Head of caudate nucleus (tissue), 42 donors: ENCODE results near the gene UMAD1.

Experiments used
- DNase-seq, 42 donors: peaks; one replicate each; pipeline versions ENCODE4 v3.0.0 to v3.0.0-alpha.2; 2020 to 2021; ENCODE audit warnings: mixed read lengths in 7 of 42
- intact Hi-C: fragments of 100-400 bp; cut with DNase I; formaldehyde crosslinking; loops from one replicate; pipeline ENCODE4 v1.15.0; 2022

Gene UMAD1

GRCh38 chr7:7895004-7895650 lies 254.6 kb downstream of the UMAD1 start:
- intact Hi-C loops, result no loop called here
- peak in 32 of 42 donors; percentile 1 to 61 (median 19) for DNase-seq

GRCh38 chr7:7895754-7896153 lies 255.2 kb downstream of the UMAD1 start:
- no peak for DNase-seq
- intact Hi-C loops, result no loop called here

- intact Hi-C loops, result no loop called here
- DNase-seq, result no peak
These were observed 257.0 kb downstream of the UMAD1 start for GRCh38 chr7:7897509-7897908.

GRCh38 chr7:7897949-7898515 lies 257.5 kb downstream of the UMAD1 start:
- no peak for DNase-seq
- intact Hi-C loops, result no loop called here

- no peak for DNase-seq
- intact Hi-C loops, result no loop called here
These were observed 262.3 kb downstream of the UMAD1 start for GRCh38 chr7:7902845-7903244.

GRCh38 chr7:7907306-7907705 lies 266.8 kb downstream of the UMAD1 start:
- intact Hi-C loops, result no loop called here
- DNase-seq, result no peak

GRCh38 chr7:7908622-7909145 lies 268.1 kb downstream of the UMAD1 start:
- DNase-seq, result no peak
- intact Hi-C loops, result no loop called here

- intact Hi-C loops, result no loop called here
- DNase-seq, result no peak
These were observed 268.8 kb downstream of the UMAD1 start for GRCh38 chr7:7909376-7909775.

GRCh38 chr7:7911369-7912123 lies 271.0 kb downstream of the UMAD1 start:
- DNase-seq, result no peak
- intact Hi-C loops, result no loop called here

GRCh38 chr7:7912937-7913336 lies 272.4 kb downstream of the UMAD1 start:
- peak in 2 of 42 donors; percentile 14 to 22 for DNase-seq
- intact Hi-C loops, result no loop called here

- intact Hi-C loops, result no loop called here
These were observed 273.0 kb downstream of the UMAD1 start for GRCh38 chr7:7913504-7913903.

GRCh38 chr7:7914547-7914946 lies 274.0 kb downstream of the UMAD1 start:
- DNase-seq, result no peak
- intact Hi-C loops, result no loop called here

More at GRCh38 chr7:7913504-7913903, 273.0 kb downstream of the UMAD1 start:
- DNase-seq, result no peak

GRCh38 chr7:7916064-7916463 lies 275.5 kb downstream of the UMAD1 start:
- intact Hi-C loops, result no loop called here

GRCh38 chr7:7917593-7917992 lies 277.0 kb downstream of the UMAD1 start:
- intact Hi-C loops, result no loop called here
- DNase-seq, result no peak

More at GRCh38 chr7:7916064-7916463, 275.5 kb downstream of the UMAD1 start:
- no peak for DNase-seq

- intact Hi-C loops, result no loop called here
- DNase-seq, result no peak
These were observed 278.3 kb downstream of the UMAD1 start for GRCh38 chr7:7918736-7919448.

- DNase-seq, result no peak
- intact Hi-C loops, result no loop called here
These were observed 278.9 kb downstream of the UMAD1 start for GRCh38 chr7:7919449-7919945.

- intact Hi-C loops, result no loop called here
- no peak for DNase-seq
These were observed 279.5 kb downstream of the UMAD1 start for GRCh38 chr7:7920056-7920455.

- intact Hi-C loops, result no loop called here
- no peak for DNase-seq
These were observed 279.9 kb downstream of the UMAD1 start for GRCh38 chr7:7920481-7920880.

GRCh38 chr7:7921830-7922229 lies 281.3 kb downstream of the UMAD1 start:
- DNase-seq, result no peak

More at GRCh38 chr7:7921830-7922229, 281.3 kb downstream of the UMAD1 start:
- intact Hi-C loops, result no loop called here
